H1 (cell line): Measurements from ENCODE around the gene UTRN.

Source experiments
- PHF8 ChIP-seq: fragments of 200-600 bp; sonication (generic); conservative IDR thresholded peaks from 2 replicates; pipeline ENCODE4 v1.7.1; 2012; ENCODE audit warnings: low read depth, mild to moderate bottlenecking, inconsistent platforms, low read length, moderate library complexity
- POLR2A ChIP-seq, 2 experiments: IDR thresholded peaks; 1 replicate in 1 of 2; 2 replicates in 1 of 2; pipeline ENCODE4 v1.6.1; 2011; ENCODE audit warnings: low read depth in 2 of 2, low read length in 2 of 2, mild to moderate bottlenecking in 2 of 2; ENCODE audit errors: control extremely low read depth in 1 of 2
- SAP30 ChIP-seq: fragments of 300-600 bp; sonication (generic); IDR thresholded peaks from 2 replicates; pipeline ENCODE4 v1.7.1; 2012; ENCODE audit warnings: low read length, moderate library complexity, mild to moderate bottlenecking, inconsistent platforms; ENCODE audit not compliant: insufficient read depth, insufficient replicate concordance
- TF ChIP-seq, protein P1 (sequence below), 3 experiments: IDR thresholded peaks; 1 replicate in 2 of 3; 2 replicates in 1 of 3; pipeline versions ENCODE4 v1.5.1 to v1.6.1; 2011; ENCODE audit warnings: low read length in 3 of 3, mild to moderate bottlenecking in 3 of 3, inconsistent platforms in 2 of 3, low read depth in 1 of 3, moderate library complexity in 1 of 3; ENCODE audit not compliant: insufficient read depth in 1 of 3; ENCODE audit errors: control extremely low read depth in 1 of 3

GRCh38 chr6:144278659-144279314 lies 6.3 kb upstream of the UTRN start:
- TF ChIP-seq SAP30 (no peak), POLR2A (IDR thresholded peaks at IDR 0.05; ENCODE audit: control extremely low read depth in 1 of 2, low read depth in 2 of 2, low read length in 2 of 2) (no peak), PHF8 (no peak)
- TF ChIP-seq, protein P1, sequence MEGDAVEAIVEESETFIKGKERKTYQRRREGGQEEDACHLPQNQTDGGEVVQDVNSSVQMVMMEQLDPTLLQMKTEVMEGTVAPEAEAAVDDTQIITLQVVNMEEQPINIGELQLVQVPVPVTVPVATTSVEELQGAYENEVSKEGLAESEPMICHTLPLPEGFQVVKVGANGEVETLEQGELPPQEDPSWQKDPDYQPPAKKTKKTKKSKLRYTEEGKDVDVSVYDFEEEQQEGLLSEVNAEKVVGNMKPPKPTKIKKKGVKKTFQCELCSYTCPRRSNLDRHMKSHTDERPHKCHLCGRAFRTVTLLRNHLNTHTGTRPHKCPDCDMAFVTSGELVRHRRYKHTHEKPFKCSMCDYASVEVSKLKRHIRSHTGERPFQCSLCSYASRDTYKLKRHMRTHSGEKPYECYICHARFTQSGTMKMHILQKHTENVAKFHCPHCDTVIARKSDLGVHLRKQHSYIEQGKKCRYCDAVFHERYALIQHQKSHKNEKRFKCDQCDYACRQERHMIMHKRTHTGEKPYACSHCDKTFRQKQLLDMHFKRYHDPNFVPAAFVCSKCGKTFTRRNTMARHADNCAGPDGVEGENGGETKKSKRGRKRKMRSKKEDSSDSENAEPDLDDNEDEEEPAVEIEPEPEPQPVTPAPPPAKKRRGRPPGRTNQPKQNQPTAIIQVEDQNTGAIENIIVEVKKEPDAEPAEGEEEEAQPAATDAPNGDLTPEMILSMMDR (IDR thresholded peaks at IDR 0.05; ENCODE audit: control extremely low read depth in 1 of 3, insufficient read depth in 1 of 3, low read depth in 1 of 3, low read length in 3 of 3): no peak
